GM04504 (cell line): ENCODE measurements around the gene GATA6.

ENCODE experiments used
- DNase-seq: peaks from one replicate; pipeline ENCODE4 v3.0.0-alpha.2; 2012; ENCODE audit warnings: low read depth

The GATA6 gene

GRCh38 chr18:22243513-22243912 lies 74.1 kb downstream of the GATA6 start:
- no peak for DNase-seq

- DNase-seq = no peak
These were observed 80.6 kb downstream of the GATA6 start for GRCh38 chr18:22250026-22250425.

GRCh38 chr18:22250591-22250996 lies 81.2 kb downstream of the GATA6 start:
- no peak for DNase-seq
